PC-9 (cell line): ENCODE results near the gene FCN1.

Experiments used
- CTCF ChIP-seq: fragments of 200-600 bp; sonication (generic); conservative IDR thresholded peaks from 2 replicates; pipeline ENCODE4 v1.6.1; 2017; ENCODE audit warnings: mixed run types, antibody characterized with exemption, mild to moderate bottlenecking, moderate library complexity
- EZH2 ChIP-seq: fragments of 200-600 bp; sonication (generic); IDR thresholded peaks from 2 replicates; pipeline ENCODE4 v1.8.0; 2017; ENCODE audit warnings: antibody characterized with exemption, low read depth

- TF ChIP-seq CTCF (no peak), EZH2 (no peak)
Measured at GRCh38 chr9:134932171-134932570, 14.5 kb upstream of the FCN1 start.
